Stimulated activated CD8-positive, alpha-beta memory T cell treated with anti-CD3 and anti-CD28 coated beads, Interleukin-4, amount 100 ng/mL, for 24 hours (primary cell): ENCODE measurements around the gene FAM200B.

ENCODE experiments used
- DNase-seq: peaks from one replicate; pipeline ENCODE4 v3.0.0-alpha.2; 2020; ENCODE audit warnings: low read depth

Gene FAM200B

GRCh38 chr4:15737255-15737654, 55.6 kb downstream of the FAM200B start:
- DNase-seq = no peak

GRCh38 chr4:15738877-15739276, 57.2 kb downstream of the FAM200B start:
- no peak for DNase-seq
